Gastrocnemius medialis (tissue), 4 donors: Measurements from ENCODE around the gene ARHGAP26. TPM values are rescaled to one million over a fixed set of nuclear protein-coding genes. Genes with fewer than 3 reads are reported as not detected.
"Not testable (repeated sequence)": the region's sequence is repeated elsewhere in the genome, so short reads cannot be mapped to it uniquely, and the experiment has no call there.

Source experiments
- ATAC-seq, 2 donors: fragments of 150-250 bp; one replicate each; pipeline ENCODE4 v1.9.1; 2016
- DNase-seq, 2 donors: peaks; one replicate each; pipeline ENCODE4 v3.0.0-alpha.2; 2019
- H3K27ac ChIP-seq, 4 donors: fragments of 200-600 bp; sonication (generic); 1 replicate in 1 of 4; 2 replicates in 3 of 4; pipeline ENCODE4 v1.5.1; 2016 to 2018; ENCODE audit warnings: mild to moderate bottlenecking in 2 of 4, moderate library complexity in 1 of 4
- H3K27me3 ChIP-seq, 3 donors: fragments of 200-600 bp; sonication (generic) in 2 of 3; 1 replicate in 1 of 3; 2 replicates in 2 of 3; pipeline versions ENCODE4 v1.5.1 to v1.6.0; 2016 to 2019; ENCODE audit warnings: mild to moderate bottlenecking in 1 of 3, moderate library complexity in 1 of 3
- H3K36me3 ChIP-seq, 2 donors: fragments of 200-600 bp; sonication (generic) in 1 of 2; one replicate each; pipeline ENCODE4 v1.5.1; 2017 to 2018
- H3K4me1 ChIP-seq, 2 donors: fragments of 200-600 bp; sonication (generic) in 1 of 2; one replicate each; pipeline ENCODE4 v1.5.1; 2016 to 2017; ENCODE audit warnings: mild to moderate bottlenecking in 2 of 2
- H3K4me3 ChIP-seq, 4 donors: fragments of 200-600 bp; sonication (generic) in 3 of 4; 1 replicate in 1 of 4; 2 replicates in 3 of 4; pipeline ENCODE4 v1.5.1; 2016 to 2019; ENCODE audit warnings: mild to moderate bottlenecking in 2 of 4
- H3K9me3 ChIP-seq, 3 donors: fragments of 200-600 bp; sonication (generic) in 2 of 3; 1 replicate in 1 of 3; 2 replicates in 2 of 3; pipeline ENCODE4 v1.5.1; 2016 to 2019
- POLR2A ChIP-seq, 2 donors: fragments of 450-650 bp; IDR thresholded peaks; one replicate each; pipeline ENCODE4 v1.6.1; 2017; ENCODE audit warnings: antibody characterized with exemption in 2 of 2, mild to moderate bottlenecking in 2 of 2, moderate library complexity in 2 of 2
- in situ Hi-C, 4 donors: fragments of 200-750 bp; cut with MboI; loops; one replicate each; pipeline versions ENCODE4 v1.15.0 to v1.8.0; 2017; ENCODE audit warnings: low sequenced_read_pairs in 4 of 4
- intact Hi-C: fragments of 100-400 bp; cut with DNase I; formaldehyde crosslinking; loops from one replicate; pipeline ENCODE4 v1.15.1; 2023; ENCODE audit warnings: low total_unique reads
- total RNA-seq, 4 donors: library from RNA; depleted of rRNA; stranded (reverse); fragments of >200 nt; gene quantifications; one replicate each; pipeline versions ENCODE4 v1.1.0 to v1.2.3, GENCODE V29; 2016
- TF ChIP-seq, protein P1 (sequence below), 5 experiments: fragments of 450-650 bp in 3 of 5; fragments of 200-600 bp in 2 of 5; sonication (generic) in 2 of 5; IDR thresholded peaks in 4 of 5; conservative IDR thresholded peaks in 1 of 5; 1 replicate in 4 of 5; 2 replicates in 1 of 5; pipeline ENCODE4 v1.5.1; 2016 to 2019; ENCODE audit warnings: antibody characterized with exemption in 5 of 5, mild to moderate bottlenecking in 3 of 5, moderate library complexity in 3 of 5

Gene ARHGAP26
- total RNA-seq, 4 donors from 2014 or later, result 9.1 to 22.4 (median 13.4) TPM

DNA sequence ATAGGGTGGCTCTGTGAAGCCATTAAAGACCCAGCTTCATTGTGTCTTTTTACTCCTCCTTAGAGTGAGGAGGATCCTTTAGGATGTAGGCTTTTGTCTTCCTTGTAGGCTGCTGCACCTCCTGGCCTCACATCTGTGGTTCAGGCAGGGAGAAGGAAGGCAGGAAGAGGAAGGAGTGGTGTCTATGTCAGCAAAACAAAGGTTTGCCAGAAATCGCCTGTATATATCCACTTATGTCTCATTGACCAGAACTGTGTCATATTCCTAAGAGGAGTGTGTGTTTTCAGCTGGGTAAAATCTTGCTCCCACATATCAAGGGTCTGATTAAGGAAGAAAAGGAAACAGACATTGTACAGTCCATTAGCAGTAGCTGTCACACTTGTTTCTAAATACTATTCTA is 213.8 kb downstream of the ARHGAP26 start:
- intact Hi-C loops (no loop called here), in situ Hi-C loops (loop anchor here in 1 of 4 donors (25.0 kb wide), 1 partner anchor 853 kb away; no protein-coding TSS in a partner anchor)
- Histone ChIP-seq H3K27me3 (no peaks in the 10 kb centered on the region), H3K4me1 (peaks cover 19 to 20% of the 10 kb centered on the region in 2 donors), H3K36me3 (no peaks in the 10 kb centered on the region), H3K4me3 (no peak overlapping the region), H3K9me3 (no peaks in the 10 kb centered on the region), H3K27ac (no peak overlapping the region)
- DNase-seq (no peak), ATAC-seq (no peak)
- TF ChIP-seq, protein P1, sequence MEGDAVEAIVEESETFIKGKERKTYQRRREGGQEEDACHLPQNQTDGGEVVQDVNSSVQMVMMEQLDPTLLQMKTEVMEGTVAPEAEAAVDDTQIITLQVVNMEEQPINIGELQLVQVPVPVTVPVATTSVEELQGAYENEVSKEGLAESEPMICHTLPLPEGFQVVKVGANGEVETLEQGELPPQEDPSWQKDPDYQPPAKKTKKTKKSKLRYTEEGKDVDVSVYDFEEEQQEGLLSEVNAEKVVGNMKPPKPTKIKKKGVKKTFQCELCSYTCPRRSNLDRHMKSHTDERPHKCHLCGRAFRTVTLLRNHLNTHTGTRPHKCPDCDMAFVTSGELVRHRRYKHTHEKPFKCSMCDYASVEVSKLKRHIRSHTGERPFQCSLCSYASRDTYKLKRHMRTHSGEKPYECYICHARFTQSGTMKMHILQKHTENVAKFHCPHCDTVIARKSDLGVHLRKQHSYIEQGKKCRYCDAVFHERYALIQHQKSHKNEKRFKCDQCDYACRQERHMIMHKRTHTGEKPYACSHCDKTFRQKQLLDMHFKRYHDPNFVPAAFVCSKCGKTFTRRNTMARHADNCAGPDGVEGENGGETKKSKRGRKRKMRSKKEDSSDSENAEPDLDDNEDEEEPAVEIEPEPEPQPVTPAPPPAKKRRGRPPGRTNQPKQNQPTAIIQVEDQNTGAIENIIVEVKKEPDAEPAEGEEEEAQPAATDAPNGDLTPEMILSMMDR (IDR thresholded peaks at IDR 0.05 in 4 of 5, conservative IDR thresholded peaks at IDR 0.05 in 1 of 5), result no peak
- no peak for TF ChIP-seq POLR2A (IDR thresholded peaks at IDR 0.05)

DNA sequence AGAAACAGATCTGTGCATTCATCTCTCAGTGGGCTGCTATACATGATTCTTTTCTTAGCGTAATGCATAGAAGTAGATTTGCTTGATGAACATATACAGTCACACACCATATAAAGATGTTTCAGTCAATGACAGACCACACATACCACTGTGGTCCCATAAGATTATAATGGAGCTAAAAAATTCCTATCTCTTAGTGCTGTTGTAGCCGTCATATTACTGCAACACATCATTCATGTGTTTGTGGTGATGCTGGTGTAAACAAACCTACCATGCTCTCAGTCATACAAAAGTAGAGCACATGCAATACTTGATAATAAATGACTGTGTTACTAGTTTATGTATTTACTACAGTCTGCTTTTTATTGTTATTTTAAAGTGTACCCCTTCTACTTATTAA is 214.3 kb downstream of the ARHGAP26 start:
- Histone ChIP-seq H3K4me3 (no peak overlapping the region), H3K9me3 (no peaks in the 10 kb centered on the region), H3K27ac (no peak overlapping the region), H3K36me3 (no peaks in the 10 kb centered on the region), H3K4me1 (peaks cover 19 to 20% of the 10 kb centered on the region in 2 donors), H3K27me3 (no peaks in the 10 kb centered on the region)
- no peak for ATAC-seq
- DNase-seq, result no peak
- in situ Hi-C loops, result loop anchor here in 1 of 4 donors (25.0 kb wide), 1 partner anchor 853 kb away; no protein-coding TSS in a partner anchor
- TF ChIP-seq POLR2A (IDR thresholded peaks at IDR 0.05), result no peak
- TF ChIP-seq, protein P1 (IDR thresholded peaks at IDR 0.05 in 4 of 5, conservative IDR thresholded peaks at IDR 0.05 in 1 of 5), result no peak
- intact Hi-C loops, result no loop called here

DNA sequence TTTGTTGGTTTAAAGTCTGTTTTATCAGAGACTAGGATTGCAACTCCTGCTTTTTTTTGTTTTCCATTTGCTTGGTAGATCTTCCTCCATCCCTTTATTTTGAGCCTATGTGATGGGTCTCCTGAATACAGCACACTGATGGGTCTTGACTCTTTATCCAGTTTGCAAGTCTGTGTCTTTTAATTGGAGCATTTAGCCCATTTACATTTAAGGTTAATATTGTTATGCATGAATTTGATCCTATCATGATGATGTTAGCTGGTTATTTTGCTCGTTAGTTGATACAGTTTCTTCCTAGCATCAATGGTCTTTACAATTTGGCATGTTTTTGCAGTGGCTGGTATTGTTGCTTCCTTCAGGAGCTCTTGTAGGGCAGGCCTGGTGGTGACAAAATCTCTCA is 219.1 kb downstream of the ARHGAP26 start:
- H3K9me3 ChIP-seq, DNase-seq, H3K27me3 ChIP-seq, intact Hi-C loops, H3K27ac ChIP-seq, H3K4me3 ChIP-seq, H3K4me1 ChIP-seq, H3K36me3 ChIP-seq, ATAC-seq: not testable (repeated sequence)
- in situ Hi-C loops, result loop anchor here in 1 of 4 donors (25.0 kb wide), 1 partner anchor 848 kb away; no protein-coding TSS in a partner anchor

DNA sequence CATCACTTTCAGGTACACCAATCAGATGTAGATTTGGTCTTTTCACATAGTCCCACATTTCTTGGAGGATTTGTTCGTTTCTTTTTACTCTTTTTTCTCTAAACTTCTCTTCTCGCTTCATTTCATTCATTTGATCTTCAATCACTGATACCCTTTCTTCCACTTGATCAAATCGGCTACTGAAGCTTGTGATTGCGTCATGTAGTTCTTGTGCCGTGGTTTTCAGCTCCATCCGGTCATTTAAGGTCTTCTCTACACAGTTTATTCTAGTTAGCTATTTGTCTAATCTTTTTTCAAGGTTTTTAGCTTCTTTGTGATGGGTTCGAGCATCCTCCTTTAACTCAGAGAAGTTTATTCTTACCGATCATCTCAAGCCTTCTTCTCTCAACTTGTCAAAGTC is 219.9 kb downstream of the ARHGAP26 start:
- H3K36me3 ChIP-seq, H3K4me3 ChIP-seq, H3K27me3 ChIP-seq, H3K27ac ChIP-seq, H3K4me1 ChIP-seq, DNase-seq, H3K9me3 ChIP-seq, intact Hi-C loops, ATAC-seq: not testable (repeated sequence)
- in situ Hi-C loops, result loop anchor here in 1 of 4 donors (25.0 kb wide), 1 partner anchor 847 kb away; no protein-coding TSS in a partner anchor

DNA sequence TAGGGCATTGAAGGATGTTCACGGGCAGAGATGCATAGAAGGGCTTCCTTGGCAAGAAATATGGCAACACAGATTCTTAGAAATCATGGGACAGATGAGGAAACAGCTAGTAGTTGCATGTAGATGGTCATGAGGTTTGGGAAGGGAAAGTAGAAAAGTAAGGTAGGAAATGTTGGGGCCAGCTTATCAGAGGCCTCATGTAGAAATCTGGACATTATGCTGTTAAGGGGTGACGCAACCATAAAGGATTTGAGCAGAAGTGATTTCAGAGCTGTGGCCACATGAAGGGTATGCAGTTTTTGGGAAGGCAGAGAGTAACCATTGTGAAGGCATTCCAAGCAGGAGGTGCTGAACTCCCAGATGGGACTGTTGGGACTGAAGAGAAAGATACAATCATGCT is 224.0 kb downstream of the ARHGAP26 start:
- Histone ChIP-seq H3K27me3 (no peaks in the 10 kb centered on the region), H3K9me3 (no peaks in the 10 kb centered on the region), H3K4me1 (no peaks in the 10 kb centered on the region), H3K27ac (no peak overlapping the region), H3K4me3 (no peak overlapping the region), H3K36me3 (no peaks in the 10 kb centered on the region)
- DNase-seq (no peak), ATAC-seq (no peak)
- no peak for TF ChIP-seq POLR2A (IDR thresholded peaks at IDR 0.05)
- TF ChIP-seq, protein P1 (IDR thresholded peaks at IDR 0.05 in 4 of 5, conservative IDR thresholded peaks at IDR 0.05 in 1 of 5), result no peak
- in situ Hi-C loops, result loop anchor here in 1 of 4 donors (25.0 kb wide), 1 partner anchor 843 kb away; no protein-coding TSS in a partner anchor
- intact Hi-C loops, result no loop called here

DNA sequence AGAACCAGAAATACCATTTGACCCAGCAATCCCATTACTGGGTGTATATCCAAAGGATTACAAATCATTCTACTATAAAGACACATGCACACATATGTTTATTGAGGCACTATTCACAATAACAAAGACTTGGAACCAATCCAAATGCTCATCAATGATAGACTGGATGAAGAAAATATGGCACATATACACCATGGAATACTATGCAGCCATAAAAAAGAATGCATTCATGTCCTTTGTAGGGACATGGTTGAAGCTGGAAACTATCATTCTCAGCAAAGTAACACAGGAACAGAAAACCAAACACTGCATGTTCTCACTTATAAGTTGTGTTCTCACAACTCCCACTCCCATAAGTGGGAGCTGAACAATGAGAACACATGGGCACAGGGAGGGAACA is 225.4 kb downstream of the ARHGAP26 start:
- H3K27me3 ChIP-seq, DNase-seq, H3K27ac ChIP-seq, ATAC-seq, H3K9me3 ChIP-seq, H3K4me1 ChIP-seq, H3K4me3 ChIP-seq, H3K36me3 ChIP-seq, intact Hi-C loops: not testable (repeated sequence)
- in situ Hi-C loops, result loop anchor here in 1 of 4 donors (25.0 kb wide), 1 partner anchor 842 kb away; no protein-coding TSS in a partner anchor
